GM12878 (cell line): Measurements from ENCODE around the gene ARHGAP26. TPM values are rescaled to one million over a fixed set of nuclear protein-coding genes. Genes with fewer than 3 reads are reported as not detected.

ENCODE experiments used
- ATAC-seq: fragments of 200-7000 bp; cut with Tn5 transposase; 3 replicates; pipeline ENCODE4 v1.9.1; 2020; ENCODE audit warnings: mild to moderate bottlenecking, moderate library complexity
- BruUV-seq: library from RNA; stranded (reverse); fragments of 400-500 nt; replicated peaks from 2 replicates; lab custom pipeline; 2021; lab: Mats Ljungman, UMichigan
- CTCF ChIA-PET: fragments of 300-600 bp; sonication (Branson Sonifier 250); formaldehyde crosslinking; extraction: SDS; loops from one replicate; lab custom pipeline; 2021; ENCODE audit warnings: inconsistent platforms; lab: Yijun Ruan, JAX
- POLR2A ChIA-PET: fragments of 350-600 bp; formaldehyde crosslinking; extraction: SDS; loops from one replicate; lab custom pipeline; 2021; ENCODE audit warnings: inconsistent platforms; lab: Charles Lee
- RAD21 ChIA-PET: fragments of 300-600 bp; sonication (Branson Sonifier 250); formaldehyde crosslinking; loops from one replicate; lab custom pipeline; 2023; ENCODE audit warnings: antibody characterized with exemption; ENCODE audit not compliant: unreplicated experiment; lab: Charles Lee
- SMC1A ChIA-PET: fragments of 300-600 bp; sonication (Branson Sonifier 250); formaldehyde crosslinking; loops from one replicate; lab custom pipeline; 2023; ENCODE audit not compliant: unreplicated experiment, uncharacterized antibody; lab: Charles Lee
- DNase-seq: peaks from one replicate; pipeline ENCODE4 v3.0.0-alpha.2; 2011; ENCODE audit warnings: low read depth, low spot score
- FAIRE-seq: peaks from 3 replicates; lab custom pipeline; 2011; peaks lifted over from hg19 to GRCh38; lab: Jason Lieb, UNC
- H2AFZ ChIP-seq: 2 replicates; pipeline ENCODE4 v1.6.0; 2011; ENCODE audit warnings: low read depth, low read length, control low read depth; ENCODE audit not compliant: control insufficient read depth
- H3K27ac ChIP-seq: 2 replicates; pipeline ENCODE4 v1.5.1; 2011; ENCODE audit warnings: control low read depth; ENCODE audit not compliant: control insufficient read depth, insufficient read depth
- H3K27me3 ChIP-seq, 2 experiments: replicated peaks in 1 of 2; 2 replicates each; pipeline versions ENCODE4 v1.6.0 to v1.6.1; 2011; ENCODE audit warnings: low read length in 1 of 2; ENCODE audit not compliant: control insufficient read depth in 2 of 2, insufficient read depth in 2 of 2
- H3K36me3 ChIP-seq, 2 experiments: 2 replicates each; pipeline ENCODE4 v1.5.1; 2011; ENCODE audit warnings: low read length in 1 of 2; ENCODE audit not compliant: control insufficient read depth in 2 of 2, insufficient read depth in 2 of 2
- H3K4me1 ChIP-seq: 2 replicates; pipeline ENCODE4 v1.6.1; 2011; ENCODE audit warnings: mild to moderate bottlenecking, low read length, moderate library complexity, mixed read lengths; ENCODE audit not compliant: control insufficient read depth, insufficient read depth
- H3K4me2 ChIP-seq: 2 replicates; pipeline ENCODE4 v1.6.0; 2011; ENCODE audit warnings: control low read depth; ENCODE audit not compliant: control insufficient read depth, insufficient read depth
- H3K4me3 ChIP-seq: fragments of 200-600 bp; sonication (generic); 2 replicates; pipeline ENCODE4 v1.5.1; 2016
- H3K79me2 ChIP-seq: 2 replicates; pipeline ENCODE4 v1.6.0; 2011; ENCODE audit warnings: low read length; ENCODE audit not compliant: control insufficient read depth, insufficient read depth
- H3K9ac ChIP-seq: 2 replicates; pipeline ENCODE4 v1.8.0; 2011; ENCODE audit warnings: low read length, control low read depth, mixed read lengths; ENCODE audit not compliant: control insufficient read depth, insufficient read depth
- H3K9me3 ChIP-seq: replicated peaks from 3 replicates; pipeline ENCODE4 v1.5.1; 2011; ENCODE audit warnings: mild to moderate bottlenecking, low read length; ENCODE audit not compliant: control insufficient read depth, insufficient read depth
- H4K20me1 ChIP-seq: 2 replicates; pipeline ENCODE4 v1.6.0; 2011; ENCODE audit not compliant: control insufficient read depth, insufficient read depth
- BCL11A ChIP-seq: IDR thresholded peaks from 2 replicates; pipeline ENCODE4 v1.6.1; 2011; ENCODE audit warnings: low read depth, low read length
- BMI1 ChIP-seq: fragments of 450-650 bp; IDR thresholded peaks from 2 replicates; pipeline ENCODE4 v1.6.1; 2016; ENCODE audit warnings: mild to moderate bottlenecking, moderate library complexity, borderline replicate concordance
- CEBPB ChIP-seq, 2 experiments: fragments of 150-350 bp in 1 of 2; IDR thresholded peaks; 2 replicates each; pipeline ENCODE4 v1.6.1; 2012 to 2014; ENCODE audit warnings: low read depth in 2 of 2, low read length in 2 of 2, borderline replicate concordance in 1 of 2, inconsistent platforms in 1 of 2
- EED ChIP-seq: sonication (generic); IDR thresholded peaks from 2 replicates; pipeline ENCODE4 v1.6.1; 2016; ENCODE audit warnings: antibody characterized with exemption, low read depth
- EP300 ChIP-seq, 2 experiments: fragments of 150-350 bp in 1 of 2; IDR thresholded peaks; 2 replicates each; pipeline ENCODE4 v1.6.1; 2011 to 2012; ENCODE audit warnings: low read depth in 2 of 2, low read length in 2 of 2, borderline replicate concordance in 1 of 2, improper control_type of control experiment in 1 of 2, inconsistent platforms in 1 of 2; ENCODE audit not compliant: control insufficient read depth in 1 of 2
- IKZF1 ChIP-seq: fragments of 450-650 bp; conservative IDR thresholded peaks from 2 replicates; pipeline ENCODE4 v1.6.1; 2017; ENCODE audit warnings: antibody characterized with exemption, mild to moderate bottlenecking
- IKZF2 ChIP-seq, 2 experiments: fragments of 450-650 bp; IDR thresholded peaks; 2 replicates each; pipeline ENCODE4 v1.6.1; 2017; ENCODE audit warnings: mild to moderate bottlenecking in 2 of 2, moderate library complexity in 2 of 2
- JUNB ChIP-seq: IDR thresholded peaks from 2 replicates; pipeline ENCODE4 v1.6.1; 2016; ENCODE audit warnings: antibody characterized with exemption, mild to moderate bottlenecking
- MTA2 ChIP-seq: fragments of 450-650 bp; IDR thresholded peaks from 2 replicates; pipeline ENCODE4 v1.6.1; 2016; ENCODE audit warnings: low read depth, mild to moderate bottlenecking, moderate library complexity
- NBN ChIP-seq: fragments of 450-650 bp; IDR thresholded peaks from 2 replicates; pipeline ENCODE4 v1.6.1; 2016
- NFIC ChIP-seq: IDR thresholded peaks from 2 replicates; pipeline ENCODE4 v1.6.1; 2012; ENCODE audit warnings: low read depth, mild to moderate bottlenecking, inconsistent platforms, low read length, moderate library complexity
- RUNX3 ChIP-seq: IDR thresholded peaks from 2 replicates; pipeline ENCODE4 v1.6.1; 2012; ENCODE audit warnings: low read length, inconsistent platforms
- SPI1 ChIP-seq: IDR thresholded peaks from 2 replicates; pipeline ENCODE4 v1.6.1; 2011; ENCODE audit warnings: low read depth, mild to moderate bottlenecking, low read length, moderate library complexity, borderline replicate concordance; ENCODE audit not compliant: insufficient read depth
- WGBS: methylation state at CpG from one replicate; pipeline ENCODE4 v1.1.6; 2016; ENCODE audit warnings: low lambda C conversion rate; ENCODE audit not compliant: insufficient replicate concordance, insufficient coverage; ENCODE audit errors: missing lambda C conversion rate; 5-methylcytosine and 5-hydroxymethylcytosine counted together
- in situ Hi-C: fragments of 300-500 bp; cut with MboI; formaldehyde crosslinking; loops from 9 replicates; pipeline ENCODE4 v1.14.3; 2018; ENCODE audit warnings: mixed read lengths
- intact Hi-C: fragments of 100-400 bp; cut with micrococcal nuclease; formaldehyde crosslinking; loops from one replicate; pipeline ENCODE4 v1.14.2; 2022; ENCODE audit not compliant: unreplicated experiment
- polyA plus RNA-seq, 11 experiments: library from polyadenylated mRNA; depleted of rRNA in 4 of 11; unstranded in 6 of 11; stranded (reverse) in 5 of 11; fragments of >200 nt; fragmentation: Nextera tagmentation in 4 of 11; fragmentation: Illumina TruSeq in 1 of 11; extraction: Ambion mirVana in 4 of 11; extraction: Trizol in 1 of 11; gene quantifications; 1 replicate in 1 of 11; 2 replicates in 10 of 11; pipeline versions ENCODE4 v1.2.1 to v1.2.3, GENCODE V29; 2011 to 2016; ENCODE audit warnings: inconsistent platforms in 2 of 11, missing spikeins in 2 of 11, low read depth in 1 of 11
- total RNA-seq, 4 experiments: library from RNA; depleted of rRNA in 3 of 4; stranded (reverse); fragments of >200 nt in 3 of 4; fragmentation: Illumina TruSeq in 1 of 4; extraction: Trizol in 1 of 4; gene quantifications; 2 replicates each; pipeline versions ENCODE4 v1.2.1 to v1.2.3, GENCODE V29; 2013 to 2021

The ARHGAP26 gene
- total and polyA plus RNA-seq, 10 of the 15 experiments (the other 5 are each of a cell fraction or from before 2014, with no cell fraction given) = 9.4 to 41.5 (median 19.3) TPM

DNA sequence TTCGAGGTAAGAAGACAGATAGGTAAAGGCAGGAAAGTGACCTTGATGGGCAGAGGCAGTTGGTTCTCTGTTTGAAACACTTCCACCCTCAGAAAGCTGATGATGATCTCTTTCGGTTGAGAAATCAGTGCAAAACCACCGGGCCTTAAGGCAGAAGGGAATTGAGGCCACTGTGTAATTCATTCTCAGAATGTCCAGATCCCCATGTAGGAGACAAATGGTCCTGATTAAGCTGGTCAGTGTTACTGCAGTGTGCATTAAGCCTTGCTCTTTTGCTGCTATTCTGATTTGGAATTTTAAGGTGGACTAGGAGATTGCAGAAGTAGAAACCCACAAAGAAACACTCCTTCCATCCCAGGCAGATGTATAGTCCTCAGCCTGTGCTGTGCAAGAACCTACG lies 255.2 kb downstream of the ARHGAP26 start:
- CTCF ChIA-PET = interaction anchor here (0.9 to 3.0 kb wide), 4 partner anchors 9 to 180 kb away, joined by 3 to 19 read pairs (median 10); no protein-coding TSS in a partner anchor
- ATAC-seq = peak; percentile 25
- intact Hi-C loops = no loop called here

More for the DNA sequence above, 255.2 kb downstream of the ARHGAP26 start:
- FAIRE-seq (peak; percentile 44), DNase-seq (no peak)
- Histone ChIP-seq H3K27me3 (no peaks in the 10 kb centered on the region), H3K9me3 (no peaks in the 10 kb centered on the region), H3K27ac (peak overlapping the region; percentile 95), H3K4me3 (peak overlapping the region; percentile 42), H3K4me2 (peak overlapping the region; percentile 51), H3K4me1 (peaks cover 60% of the 10 kb centered on the region), H2AFZ (no peak overlapping the region; the same call in 1 of the 2 replicates), H4K20me1 (no peaks in the 10 kb centered on the region), H3K79me2 (peaks cover 24% of the 10 kb centered on the region), H3K36me3 (no peaks in the 10 kb centered on the region), H3K9ac (peak overlapping the region; percentile 54; the same call in 1 of the 2 replicates)
- TF ChIP-seq BCL11A (0 out of 2 replicates have a peak, but pooled peaks have one; percentile 27), IKZF2 (IDR thresholded peaks at IDR 0.05) (peak in 1 of 2 experiments; percentile 31; a peak in 2 of 4 replicates), MTA2 (peak; percentile 23; the same call in 1 of the 2 replicates), BMI1 (no peak), EP300 (IDR thresholded peaks at IDR 0.05; ENCODE audit: borderline replicate concordance in 1 of 2, control insufficient read depth in 1 of 2, low read depth in 2 of 2, low read length in 2 of 2) (0 out of 4 replicates have a peak, but pooled peaks of 1 of the 2 experiments have one; percentile 18), RUNX3 (peak; percentile 70), NFIC (0 out of 2 replicates have a peak, but pooled peaks have one; percentile 27), CEBPB (IDR thresholded peaks at IDR 0.05; ENCODE audit: borderline replicate concordance in 1 of 2, low read depth in 2 of 2, low read length in 2 of 2) (no peak), EED (peak; percentile 63), JUNB (peak; percentile 61; the same call in 1 of the 2 replicates), SPI1 (peak; percentile 18; the same call in 1 of the 2 replicates), IKZF1 (0 out of 2 replicates have a peak, but pooled peaks have one; percentile 34), NBN (no peak)
- WGBS = 0% methylated on average over 4 of the region's 4 CpGs
- BruUV-seq = no TSS peak
- ChIA-PET RAD21 (interaction anchor here (0.7 to 17.7 kb wide), 18 partner anchors 10 to 385 kb away, joined by 3 to 337 read pairs (median 8); no protein-coding TSS in a partner anchor), SMC1A (interaction anchor here (0.8 to 24.2 kb wide), 15 partner anchors 10 to 389 kb away, joined by 3 to 441 read pairs (median 5); no protein-coding TSS in a partner anchor), POLR2A (interaction anchor here (0.5 to 4.1 kb wide), 14 partner anchors 9 to 204 kb away, joined by 3 to 28 read pairs (median 6); no protein-coding TSS in a partner anchor)
- in situ Hi-C loops = loop anchor here (10.0 kb wide), 1 partner anchor 379 kb away; the partner anchor contains the start of gene NR3C1
